Activated naive CD8-positive, alpha-beta T cell treated with anti-CD3 and anti-CD28 coated beads for 36 hours (primary cell): ENCODE results near the gene KMT2B. TPM values are rescaled to one million over a fixed set of nuclear protein-coding genes. Genes with fewer than 3 reads are reported as not detected.

ENCODE experiments used
- DNase-seq: peaks from one replicate; pipeline ENCODE4 v3.0.0; 2021
- H3K27ac Mint-ChIP-seq: one replicate; pipeline ENCODE4 v1.8.0; 2022; ENCODE audit warnings: mild to moderate bottlenecking, moderate library complexity, mixed read lengths
- H3K27me3 Mint-ChIP-seq: one replicate; pipeline ENCODE4 v1.8.0; 2022; ENCODE audit warnings: mild to moderate bottlenecking, mixed read lengths
- H3K36me3 Mint-ChIP-seq: one replicate; pipeline ENCODE4 v1.8.0; 2021; ENCODE audit warnings: mild to moderate bottlenecking, mixed read lengths
- H3K4me1 Mint-ChIP-seq: one replicate; pipeline ENCODE4 v1.8.0; 2021; ENCODE audit warnings: mixed read lengths
- H3K4me3 Mint-ChIP-seq: one replicate; pipeline ENCODE4 v1.8.0; 2022; ENCODE audit warnings: mild to moderate bottlenecking, moderate library complexity, mixed read lengths
- H3K9me3 Mint-ChIP-seq: one replicate; pipeline ENCODE4 v1.8.0; 2022; ENCODE audit warnings: mixed read lengths
- total RNA-seq, 2 experiments: library from RNA; stranded (reverse); gene quantifications; one replicate each; pipeline ENCODE4 v1.2.3, GENCODE V29; 2021

The KMT2B gene
- total RNA-seq, 2 experiments from 2014 or later, result 42.2 to 45.5 TPM

GRCh38 chr19:35727956-35728706, 10.3 kb downstream of the KMT2B start:
- no peaks in the 10 kb centered on the region for H3K9me3 Mint-ChIP-seq
- H3K4me3 Mint-ChIP-seq, result no peak overlapping the region
- peaks cover 35% of the 10 kb centered on the region for H3K36me3 Mint-ChIP-seq

DNA sequence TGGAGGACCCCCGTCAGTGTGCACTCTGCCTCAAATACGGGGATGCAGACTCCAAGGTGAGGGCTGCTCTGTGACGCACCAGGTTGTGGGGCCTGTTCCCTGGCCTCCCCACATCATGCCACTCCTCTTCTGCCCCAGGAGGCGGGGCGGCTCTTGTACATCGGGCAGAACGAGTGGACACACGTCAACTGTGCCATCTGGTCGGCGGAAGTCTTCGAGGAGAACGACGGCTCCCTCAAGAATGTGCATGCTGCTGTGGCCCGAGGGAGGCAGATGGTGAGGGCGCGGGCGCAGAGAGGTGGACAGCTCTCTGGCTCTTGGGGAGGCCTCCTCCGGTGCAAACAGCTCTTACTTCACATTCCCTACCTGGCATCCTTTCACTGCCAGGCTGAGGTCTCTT, 11.2 kb downstream of the KMT2B start:
- Mint-ChIP-seq H3K4me3 (no peak overlapping the region), H3K27ac (no peak overlapping the region), H3K27me3 (no peaks in the 10 kb centered on the region), H3K4me1 (no peaks in the 10 kb centered on the region), H3K36me3 (peaks cover 30% of the 10 kb centered on the region), H3K9me3 (no peaks in the 10 kb centered on the region)
- no peak for DNase-seq

More at GRCh38 chr19:35727956-35728706, 10.3 kb downstream of the KMT2B start:
- no peak overlapping the region for H3K27ac Mint-ChIP-seq
- H3K27me3 Mint-ChIP-seq, result no peaks in the 10 kb centered on the region
- H3K4me1 Mint-ChIP-seq, result peaks cover 1% of the 10 kb centered on the region
- DNase-seq, result no peak

DNA sequence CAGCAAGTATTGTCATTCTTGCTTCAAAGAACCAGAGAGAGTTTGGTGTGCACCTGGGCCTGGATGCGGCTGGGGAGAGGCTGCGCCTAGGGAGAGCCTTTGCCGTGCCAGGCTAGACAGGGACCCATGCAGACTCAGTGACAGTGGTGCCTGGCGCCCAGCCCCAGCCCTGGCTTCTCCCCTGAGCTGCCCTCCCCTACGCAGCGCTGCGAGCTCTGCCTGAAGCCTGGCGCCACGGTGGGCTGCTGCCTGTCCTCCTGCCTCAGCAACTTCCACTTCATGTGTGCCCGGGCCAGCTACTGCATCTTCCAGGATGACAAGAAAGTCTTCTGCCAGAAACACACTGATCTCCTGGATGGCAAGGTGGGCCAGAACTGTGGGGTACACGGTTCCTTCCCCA, 12.0 kb downstream of the KMT2B start:
- Mint-ChIP-seq H3K4me3 (no peak overlapping the region), H3K4me1 (peaks cover under 1% of the 10 kb centered on the region), H3K9me3 (no peaks in the 10 kb centered on the region), H3K27me3 (no peaks in the 10 kb centered on the region), H3K36me3 (peaks cover 31% of the 10 kb centered on the region), H3K27ac (no peak overlapping the region)
- no peak for DNase-seq

GRCh38 chr19:35730326-35730725, 12.5 kb downstream of the KMT2B start:
- H3K4me1 Mint-ChIP-seq, result peaks cover 2% of the 10 kb centered on the region
- peak overlapping the region; percentile 2 for H3K27ac Mint-ChIP-seq
- peaks cover 30% of the 10 kb centered on the region for H3K36me3 Mint-ChIP-seq
- H3K9me3 Mint-ChIP-seq, result no peaks in the 10 kb centered on the region
- no peak overlapping the region for H3K4me3 Mint-ChIP-seq
- DNase-seq, result no peak
- no peaks in the 10 kb centered on the region for H3K27me3 Mint-ChIP-seq

GRCh38 chr19:35731353-35731752, 13.6 kb downstream of the KMT2B start:
- H3K27me3 Mint-ChIP-seq, result no peaks in the 10 kb centered on the region
- peaks cover 24% of the 10 kb centered on the region for H3K36me3 Mint-ChIP-seq

GRCh38 chr19:35731779-35732405, 14.1 kb downstream of the KMT2B start:
- Mint-ChIP-seq H3K27me3 (no peaks in the 10 kb centered on the region), H3K4me3 (no peak overlapping the region), H3K27ac (no peak overlapping the region), H3K36me3 (peaks cover 24% of the 10 kb centered on the region), H3K9me3 (no peaks in the 10 kb centered on the region), H3K4me1 (peaks cover 7% of the 10 kb centered on the region)
- no peak for DNase-seq

More at GRCh38 chr19:35731353-35731752, 13.6 kb downstream of the KMT2B start:
- H3K27ac Mint-ChIP-seq, result no peak overlapping the region
- DNase-seq, result no peak
- peaks cover 4% of the 10 kb centered on the region for H3K4me1 Mint-ChIP-seq
- H3K4me3 Mint-ChIP-seq, result no peak overlapping the region
- no peaks in the 10 kb centered on the region for H3K9me3 Mint-ChIP-seq

GRCh38 chr19:35732540-35733179, 14.9 kb downstream of the KMT2B start:
- no peak for DNase-seq
- Mint-ChIP-seq H3K9me3 (no peaks in the 10 kb centered on the region), H3K4me1 (peaks cover 12% of the 10 kb centered on the region), H3K27me3 (no peaks in the 10 kb centered on the region), H3K27ac (no peak overlapping the region), H3K4me3 (no peak overlapping the region), H3K36me3 (peaks cover 26% of the 10 kb centered on the region)

- Mint-ChIP-seq H3K4me3 (no peak overlapping the region), H3K27me3 (no peaks in the 10 kb centered on the region), H3K27ac (peak overlapping the region; percentile 44), H3K36me3 (peaks cover 24% of the 10 kb centered on the region), H3K9me3 (no peaks in the 10 kb centered on the region), H3K4me1 (peaks cover 12% of the 10 kb centered on the region)
- DNase-seq, result no peak
Measured at GRCh38 chr19:35733180-35734125, 15.7 kb downstream of the KMT2B start.

DNA sequence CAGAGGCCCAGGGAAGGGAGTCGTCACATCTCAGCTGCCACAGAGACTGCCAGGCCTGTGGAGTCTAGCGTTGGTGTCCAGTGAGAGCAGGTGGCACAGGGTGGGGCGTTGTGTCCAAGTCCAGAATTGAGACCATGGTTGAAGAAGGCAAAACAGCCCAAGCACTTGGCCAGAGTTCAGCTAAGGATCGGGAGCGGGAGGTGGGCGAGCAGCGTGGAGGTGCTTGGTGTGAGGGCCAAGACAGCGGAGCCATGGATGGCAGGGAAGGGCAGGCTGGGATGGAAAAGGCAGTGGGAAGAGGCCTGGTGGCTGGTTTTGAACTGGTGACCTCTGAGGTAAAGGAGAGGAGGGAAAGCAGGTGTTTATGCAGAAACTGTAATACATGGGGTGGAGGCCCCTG, 16.5 kb downstream of the KMT2B start:
- Mint-ChIP-seq H3K27ac (peak overlapping the region; percentile 44), H3K4me1 (peaks cover 14% of the 10 kb centered on the region), H3K9me3 (no peaks in the 10 kb centered on the region), H3K36me3 (peaks cover 26% of the 10 kb centered on the region), H3K27me3 (no peaks in the 10 kb centered on the region), H3K4me3 (no peak overlapping the region)
- DNase-seq, result no peak

DNA sequence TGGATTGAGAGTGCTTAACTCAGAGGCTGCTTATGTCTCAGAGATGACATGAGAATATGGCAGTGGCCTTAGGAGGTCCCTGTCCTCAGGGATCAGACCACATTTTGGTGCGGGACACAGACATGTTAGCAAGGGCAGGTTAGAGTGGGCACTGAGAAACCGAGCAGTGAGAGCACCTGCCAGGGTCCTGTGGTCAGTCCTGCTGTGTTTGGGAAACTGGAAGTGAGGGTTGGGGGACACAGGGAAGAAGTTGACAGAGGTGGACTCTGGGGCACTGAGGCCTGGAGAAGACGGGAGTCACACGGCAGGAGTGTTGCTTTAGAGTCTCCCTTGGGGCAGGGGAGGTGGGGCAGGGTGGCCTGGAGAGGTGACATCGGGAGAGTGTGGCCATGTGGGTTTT, 17.1 kb downstream of the KMT2B start:
- Mint-ChIP-seq H3K4me3 (no peak overlapping the region), H3K4me1 (peaks cover 18% of the 10 kb centered on the region), H3K36me3 (peaks cover 29% of the 10 kb centered on the region), H3K27me3 (no peaks in the 10 kb centered on the region), H3K9me3 (no peaks in the 10 kb centered on the region), H3K27ac (peak overlapping the region; percentile 44)
- no peak for DNase-seq

DNA sequence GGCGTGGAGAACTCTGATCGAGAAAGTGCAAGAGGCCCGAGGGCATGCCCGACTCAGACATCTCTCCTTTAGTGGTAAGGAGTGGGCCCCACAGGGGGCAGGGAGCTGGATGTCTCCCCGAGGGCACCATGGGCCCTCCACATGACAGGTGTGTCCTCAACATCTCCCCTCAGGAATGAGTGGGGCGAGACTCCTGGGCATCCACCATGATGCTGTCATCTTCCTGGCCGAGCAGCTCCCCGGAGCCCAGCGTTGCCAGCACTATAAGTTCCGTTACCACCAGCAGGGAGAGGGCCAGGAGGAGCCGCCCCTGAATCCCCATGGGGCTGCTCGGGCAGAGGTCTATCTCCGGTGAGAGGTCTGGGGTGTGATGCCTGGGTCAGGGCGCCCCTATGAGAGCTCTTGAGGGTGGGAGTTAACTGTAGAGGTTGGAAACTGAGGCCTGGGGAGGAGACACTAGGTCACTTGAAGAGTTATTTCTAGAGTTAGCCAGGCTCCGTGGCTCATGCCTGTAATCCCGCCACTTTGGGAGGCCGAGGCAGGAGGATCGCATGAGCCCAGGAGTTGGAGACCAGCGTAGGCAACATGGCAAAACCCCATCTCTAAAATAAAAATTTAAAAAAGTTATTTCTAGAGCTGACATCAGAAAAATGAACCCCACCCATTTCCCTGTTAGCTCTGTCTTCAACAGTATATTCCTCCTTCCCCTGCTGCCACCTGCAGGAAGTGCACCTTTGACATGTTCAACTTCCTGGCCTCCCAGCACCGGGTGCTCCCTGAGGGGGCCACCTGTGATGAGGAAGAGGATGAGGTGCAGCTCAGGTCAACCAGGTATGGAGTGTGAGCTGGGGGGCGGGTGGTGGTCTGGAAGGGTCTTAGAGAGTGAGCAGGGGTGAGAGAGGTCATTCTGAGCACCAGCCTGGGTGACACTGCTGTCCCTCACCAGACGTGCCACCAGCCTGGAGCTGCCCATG, 19.4 kb downstream of the KMT2B start:
- Mint-ChIP-seq H3K4me3 (no peak overlapping the region), H3K9me3 (no peaks in the 10 kb centered on the region), H3K4me1 (peaks cover 24% of the 10 kb centered on the region)

DNA sequence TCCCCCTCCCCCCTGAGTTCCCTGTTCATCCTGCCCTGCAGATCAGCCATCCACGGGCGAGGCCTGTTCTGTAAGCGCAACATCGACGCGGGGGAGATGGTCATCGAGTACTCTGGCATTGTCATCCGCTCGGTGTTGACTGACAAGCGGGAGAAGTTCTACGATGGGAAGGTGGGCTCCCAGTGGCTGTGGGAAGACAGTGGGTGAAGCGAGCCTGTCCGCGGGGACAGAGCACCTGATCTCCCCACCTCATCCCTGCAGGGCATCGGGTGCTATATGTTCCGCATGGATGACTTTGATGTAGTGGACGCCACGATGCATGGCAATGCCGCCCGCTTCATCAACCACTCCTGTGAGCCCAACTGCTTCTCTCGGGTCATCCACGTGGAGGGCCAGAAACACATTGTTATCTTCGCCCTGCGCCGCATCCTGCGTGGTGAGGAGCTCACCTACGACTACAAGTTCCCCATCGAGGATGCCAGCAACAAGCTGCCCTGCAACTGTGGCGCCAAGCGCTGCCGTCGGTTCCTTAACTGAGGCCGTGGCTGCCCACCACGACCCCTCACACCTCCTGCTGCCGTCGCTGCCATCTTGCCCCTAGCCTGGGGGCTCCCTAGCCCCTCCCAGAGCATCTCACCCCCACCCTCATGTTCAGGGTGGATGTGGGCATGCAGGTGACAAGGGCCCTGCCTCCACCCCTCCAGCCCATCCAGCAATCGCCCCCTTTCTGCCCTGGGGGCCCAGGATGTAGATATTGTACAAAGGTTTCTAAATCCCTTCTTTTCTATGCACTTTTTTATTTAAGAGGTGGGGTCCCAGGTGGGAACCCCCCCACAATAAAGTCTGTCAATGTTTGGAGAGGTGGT, 20.5 kb downstream of the KMT2B start:
- Mint-ChIP-seq H3K4me1 (peaks cover 33% of the 10 kb centered on the region), H3K27ac (peak overlapping the region; percentile 50), H3K9me3 (no peaks in the 10 kb centered on the region), H3K27me3 (no peaks in the 10 kb centered on the region), H3K4me3 (peak overlapping the region; percentile 19), H3K36me3 (peaks cover 39% of the 10 kb centered on the region)
- no peak for DNase-seq

More for the DNA sequence above, 19.4 kb downstream of the KMT2B start:
- Mint-ChIP-seq H3K27me3 (no peaks in the 10 kb centered on the region), H3K27ac (peak overlapping the region; percentile 73), H3K36me3 (peaks cover 30% of the 10 kb centered on the region)
- DNase-seq, result peak; percentile 31

- Mint-ChIP-seq H3K27ac (peak overlapping the region; percentile 50), H3K27me3 (no peaks in the 10 kb centered on the region), H3K4me1 (peaks cover 38% of the 10 kb centered on the region), H3K36me3 (peaks cover 43% of the 10 kb centered on the region), H3K9me3 (no peaks in the 10 kb centered on the region), H3K4me3 (peak overlapping the region; percentile 19)
- no peak for DNase-seq
Measured at GRCh38 chr19:35738887-35739229, 21.1 kb downstream of the KMT2B start.
